OCI-M2 (cell line): ENCODE results near the gene PPM1G.

Experiments used
- DNase-seq: peaks from one replicate; lab custom pipeline; 2025; ENCODE audit not compliant: unreplicated experiment; lab: John Stamatoyannopoulos, UW

PPM1G gene

DNA sequence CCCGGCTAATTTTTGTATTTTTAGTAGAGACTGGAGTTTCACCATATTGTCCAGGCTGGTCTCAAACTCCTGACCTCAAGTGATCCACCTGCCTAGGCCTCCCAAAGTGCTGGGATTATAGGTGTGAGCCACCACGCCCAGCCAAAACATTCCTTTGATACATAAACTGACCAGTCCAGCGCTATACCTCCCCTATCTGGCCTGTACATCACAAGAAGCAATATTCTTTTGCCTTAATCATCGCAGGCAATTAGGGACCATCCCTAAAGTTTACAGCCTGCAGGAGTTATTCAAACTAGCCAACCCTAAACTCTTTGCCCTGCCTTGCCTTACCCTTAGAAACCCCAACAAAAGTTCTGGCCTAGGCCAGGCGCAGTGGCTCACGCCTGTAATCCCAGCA is 6.8 kb upstream of the PPM1G start:
- no peak for DNase-seq

DNA sequence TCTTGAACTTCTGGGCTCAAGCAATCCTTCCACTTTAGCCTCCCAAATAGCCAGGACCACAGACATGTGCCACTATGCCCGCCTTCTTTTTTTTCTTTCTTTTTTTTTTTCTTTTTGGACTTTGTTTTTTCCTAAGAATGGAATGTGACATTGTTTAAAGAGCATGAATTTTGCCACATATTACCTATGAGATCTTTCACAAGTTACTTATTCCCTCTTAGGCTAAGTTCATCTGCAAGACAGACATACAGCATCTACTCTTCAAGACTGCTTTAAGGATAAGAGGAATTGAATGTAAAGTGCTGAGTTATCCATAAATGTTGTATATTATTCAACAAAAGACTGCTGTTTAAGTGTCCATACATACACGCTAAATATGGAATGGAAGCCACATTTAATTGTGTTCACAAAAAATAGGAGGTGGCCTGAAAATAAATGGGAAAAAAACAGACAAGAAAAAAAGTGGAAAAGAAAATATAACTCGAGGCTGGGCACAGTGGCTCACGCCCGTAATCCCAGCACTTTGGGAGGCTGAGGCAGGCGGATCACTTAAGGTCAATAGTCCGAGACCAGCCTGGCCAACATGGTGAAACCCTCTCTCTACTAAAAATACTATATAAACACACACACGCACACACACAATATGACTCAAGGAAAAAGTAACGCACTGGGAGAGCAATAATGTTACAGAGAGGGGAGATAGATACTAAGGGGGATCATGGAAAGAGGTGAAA is 3.2 kb upstream of the PPM1G start:
- DNase-seq = no peak

DNA sequence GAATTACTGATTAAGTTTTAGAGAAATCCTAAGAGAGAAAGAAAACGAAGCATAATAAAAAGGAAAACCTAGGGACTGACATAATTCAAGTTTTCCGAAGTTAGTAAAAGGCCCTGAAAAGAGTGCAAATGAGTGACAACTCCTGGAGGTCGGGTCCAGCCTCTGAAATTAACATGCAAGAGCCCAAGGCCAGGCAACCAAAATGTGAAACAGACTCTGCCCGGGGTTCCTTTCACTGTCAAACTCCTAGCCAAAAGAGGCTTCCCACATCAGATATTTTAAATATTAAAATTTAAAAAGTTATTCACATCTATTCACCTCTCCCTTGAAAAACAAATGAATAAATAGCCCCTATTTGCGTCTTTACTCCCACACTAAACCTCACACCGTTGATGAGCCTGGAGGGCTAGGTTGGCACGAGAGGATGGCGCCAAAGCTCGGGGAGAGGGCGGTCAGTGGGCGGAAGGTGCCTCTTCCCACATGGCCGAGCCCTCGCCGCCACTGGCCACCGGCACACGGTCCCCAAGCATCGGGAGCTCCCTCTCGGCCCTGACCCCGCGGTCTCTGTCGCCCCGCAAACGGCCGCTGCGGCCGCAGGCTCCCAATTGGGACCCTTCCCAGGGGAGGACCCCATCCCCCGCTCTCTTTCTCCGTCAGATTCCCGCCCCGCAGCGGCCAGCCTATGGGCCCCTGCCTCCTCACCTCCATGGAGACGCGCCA is 630 bp downstream of the PPM1G start:
- DNase-seq = no peak

DNA sequence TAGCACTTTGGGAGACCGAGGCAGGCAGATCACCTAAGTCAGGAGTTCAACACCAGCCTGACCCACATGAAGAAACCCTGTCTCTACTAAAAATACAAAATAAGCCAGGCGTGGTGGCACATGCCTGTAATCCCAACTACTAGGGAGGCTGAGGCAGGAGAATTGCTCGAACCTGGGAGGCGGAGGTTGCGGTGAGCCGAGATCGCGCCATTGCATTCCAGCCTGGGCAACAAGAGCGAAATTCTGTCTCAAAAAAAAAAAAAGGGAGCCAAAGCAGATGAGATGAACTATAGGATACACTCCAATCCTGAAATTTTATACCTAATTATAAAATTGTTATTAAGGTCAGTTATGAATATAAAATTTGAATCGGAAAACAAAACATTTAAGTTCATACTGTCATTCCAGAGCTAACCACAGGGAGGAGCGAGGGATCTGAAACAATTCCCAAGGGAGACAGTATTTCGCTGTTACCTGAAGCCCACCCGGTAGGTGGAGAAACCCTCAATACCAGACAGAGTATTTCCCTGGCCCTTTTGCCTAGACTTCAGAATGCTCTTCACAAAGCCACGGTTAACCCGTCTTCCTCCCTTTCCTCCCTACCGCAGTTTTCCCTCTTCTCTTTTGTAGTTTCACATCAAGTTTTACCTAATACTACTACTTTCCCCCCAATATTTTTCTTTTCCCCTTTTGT is 1.4 kb downstream of the PPM1G start:
- DNase-seq = no peak

- no peak for DNase-seq
Measured at GRCh38 chr2:27400348-27401135, 8.8 kb downstream of the PPM1G start.

DNA sequence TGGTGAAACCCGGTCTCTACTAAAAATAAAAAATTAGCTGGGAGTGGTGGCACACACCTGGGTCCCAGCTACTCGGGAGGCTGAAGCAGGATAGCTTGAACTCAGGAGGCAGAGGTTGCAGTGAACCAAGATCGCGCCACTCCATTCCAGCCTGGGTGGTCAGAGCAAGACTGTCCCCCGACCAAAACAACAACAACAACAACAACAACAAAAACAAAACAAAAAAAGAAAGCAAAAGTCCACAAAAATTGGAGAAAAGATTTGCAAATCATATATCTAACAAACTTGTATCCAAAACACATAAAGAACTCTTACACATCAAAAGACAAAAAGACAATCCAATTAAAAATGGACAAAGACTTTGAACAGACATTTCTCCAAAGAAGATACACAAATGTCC is 10.4 kb downstream of the PPM1G start:
- no peak for DNase-seq

- no peak for DNase-seq
Measured at GRCh38 chr2:27393225-27393624, 16.2 kb downstream of the PPM1G start.

- no peak for DNase-seq
Measured at GRCh38 chr2:27390822-27391679, 18.3 kb downstream of the PPM1G start.

DNA sequence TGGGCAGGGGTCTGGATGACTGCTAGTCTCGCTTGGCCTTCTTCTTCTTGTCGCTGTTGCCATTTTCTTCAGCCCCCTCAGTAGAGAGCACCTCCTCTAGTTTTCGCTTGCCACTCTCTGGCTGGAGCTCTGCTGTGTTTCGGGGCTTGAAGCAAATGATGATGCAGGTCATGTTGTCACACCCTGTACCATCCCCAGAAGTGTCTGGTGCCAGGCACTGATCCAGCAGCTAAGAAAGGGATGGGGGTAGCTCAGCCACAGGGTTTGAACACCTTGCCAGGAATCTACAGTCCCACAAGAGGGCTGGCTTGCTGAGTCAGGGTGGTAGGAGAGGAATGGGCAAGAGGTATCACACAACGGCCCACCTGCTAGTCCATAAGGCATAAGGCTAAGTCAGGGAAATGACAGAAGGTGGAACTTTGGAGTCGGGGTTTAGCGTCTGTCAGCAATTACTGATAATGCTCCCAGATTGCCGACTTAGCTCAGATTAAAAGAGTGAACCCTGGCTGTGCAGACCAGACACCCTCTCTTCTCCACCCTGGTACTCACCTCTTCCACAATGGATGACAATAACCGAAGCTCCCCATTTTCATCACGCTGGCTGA is 27.7 kb downstream of the PPM1G start:
- DNase-seq = no peak

DNA sequence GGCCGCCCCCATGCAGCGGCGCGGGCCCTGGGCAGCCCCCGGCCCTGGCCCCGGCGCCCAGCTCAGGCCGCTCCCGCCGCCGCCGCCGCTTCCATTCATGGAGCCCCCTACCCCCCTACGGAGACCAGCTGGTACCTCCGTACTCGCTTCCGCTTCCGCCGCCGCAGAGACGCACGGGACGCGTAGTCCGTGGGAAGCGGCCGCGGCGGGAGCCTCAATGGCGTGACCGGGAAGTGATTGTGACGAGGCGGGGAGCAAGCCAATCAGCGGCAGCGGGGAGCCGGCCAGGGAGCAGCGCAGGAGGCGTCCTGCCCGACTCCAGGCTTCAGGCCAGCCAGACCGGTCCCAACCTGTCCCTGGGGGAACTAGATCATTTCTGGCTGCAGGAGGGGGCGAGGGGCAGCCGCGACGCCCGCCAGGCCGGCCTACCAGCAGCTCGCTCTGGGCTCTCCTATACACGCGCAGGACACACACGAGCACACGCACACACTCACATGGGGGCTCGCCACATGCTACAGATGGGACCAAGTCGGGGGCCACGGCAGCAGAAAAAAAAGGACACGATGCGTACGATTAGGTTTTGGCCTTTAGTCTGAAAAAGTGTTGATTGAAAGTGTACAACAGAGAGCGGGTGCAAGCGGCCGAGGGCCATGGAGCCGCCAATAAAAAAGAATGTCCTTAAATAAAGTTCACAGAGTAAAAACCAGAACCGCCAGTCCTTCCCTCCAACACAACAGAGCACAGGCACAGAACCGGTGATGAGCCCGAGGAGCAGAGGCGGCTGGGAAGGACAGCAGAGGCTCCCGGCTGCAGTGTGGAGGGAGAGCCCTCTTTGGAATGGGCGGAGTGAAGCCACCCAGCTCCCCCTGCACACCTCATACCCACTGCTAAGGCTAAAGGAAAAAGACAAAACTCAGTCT is 28.5 kb downstream of the PPM1G start, which contains the start of gene ZNF513:
ZNF513 (minus strand) TSS at position 109 of the 920 bp plus-strand sequence. CDS start 208 bp downstream, outside the sequence.
- DNase-seq = peak; percentile 30

- no peak for DNase-seq
Measured at GRCh38 chr2:27379836-27380625, 29.4 kb downstream of the PPM1G start.

GRCh38 chr2:27379383-27379835 is 30.0 kb downstream of the PPM1G start:
- no peak for DNase-seq

GRCh38 chr2:27378809-27379290 is 30.5 kb downstream of the PPM1G start:
- DNase-seq = no peak

DNA sequence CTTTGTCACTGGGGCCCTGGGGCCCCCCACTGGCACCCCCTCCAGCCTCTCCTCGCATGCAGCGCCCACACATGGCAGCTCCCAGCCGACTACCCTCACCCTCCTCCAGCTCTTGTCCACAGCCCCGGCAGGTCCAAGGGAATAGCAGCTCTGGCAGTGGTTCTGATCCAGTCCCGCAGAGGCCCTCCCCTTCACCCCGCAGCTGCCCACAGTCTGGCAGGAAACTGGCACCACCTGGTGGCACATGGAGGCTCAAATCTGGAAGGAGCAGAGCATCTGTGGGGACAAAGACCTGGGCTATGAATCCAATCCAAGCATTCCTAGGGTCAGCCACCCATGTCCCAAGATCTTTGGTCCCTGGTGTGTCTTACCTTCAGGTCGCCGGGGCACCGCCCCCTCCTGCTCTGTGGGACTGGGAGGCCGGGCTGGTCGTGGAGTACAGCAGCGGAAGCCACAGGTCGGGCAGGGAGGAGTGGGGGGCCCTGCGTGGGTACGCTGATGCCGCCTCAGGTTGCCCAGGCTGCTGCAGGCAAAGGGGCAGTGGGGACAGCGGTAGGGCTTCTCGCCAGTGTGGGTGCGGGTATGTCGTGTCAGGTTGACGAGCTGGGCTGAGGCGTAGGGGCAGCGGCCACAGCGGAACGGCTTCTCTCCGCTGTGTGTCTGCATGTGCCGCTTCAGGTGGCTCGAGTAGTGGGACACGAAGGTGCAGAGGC is 31.1 kb downstream of the PPM1G start:
- DNase-seq = no peak

DNA sequence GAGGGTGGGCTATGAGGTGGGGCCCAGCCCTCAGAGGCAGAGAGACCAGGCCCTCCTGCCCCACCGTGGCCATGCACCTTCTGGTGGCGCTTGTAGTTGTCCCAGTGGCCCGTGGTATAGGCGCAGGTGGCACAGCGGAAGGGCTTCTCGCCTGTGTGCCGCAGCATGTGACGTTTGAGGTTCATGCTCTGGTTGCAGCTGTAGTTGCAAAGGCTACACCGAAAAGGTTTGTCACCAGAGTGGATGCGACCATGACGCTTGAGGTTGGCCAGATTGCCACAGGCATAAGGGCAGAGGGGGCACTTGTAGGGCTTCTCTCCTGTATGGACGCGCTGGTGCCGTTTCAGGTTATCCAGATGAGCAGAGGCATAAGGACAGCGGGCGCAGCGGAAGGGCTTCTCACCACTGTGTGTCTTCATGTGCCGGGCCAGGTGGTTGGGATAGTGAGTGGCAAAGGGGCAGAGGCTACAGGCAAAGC is 31.7 kb downstream of the PPM1G start:
- no peak for DNase-seq

DNA sequence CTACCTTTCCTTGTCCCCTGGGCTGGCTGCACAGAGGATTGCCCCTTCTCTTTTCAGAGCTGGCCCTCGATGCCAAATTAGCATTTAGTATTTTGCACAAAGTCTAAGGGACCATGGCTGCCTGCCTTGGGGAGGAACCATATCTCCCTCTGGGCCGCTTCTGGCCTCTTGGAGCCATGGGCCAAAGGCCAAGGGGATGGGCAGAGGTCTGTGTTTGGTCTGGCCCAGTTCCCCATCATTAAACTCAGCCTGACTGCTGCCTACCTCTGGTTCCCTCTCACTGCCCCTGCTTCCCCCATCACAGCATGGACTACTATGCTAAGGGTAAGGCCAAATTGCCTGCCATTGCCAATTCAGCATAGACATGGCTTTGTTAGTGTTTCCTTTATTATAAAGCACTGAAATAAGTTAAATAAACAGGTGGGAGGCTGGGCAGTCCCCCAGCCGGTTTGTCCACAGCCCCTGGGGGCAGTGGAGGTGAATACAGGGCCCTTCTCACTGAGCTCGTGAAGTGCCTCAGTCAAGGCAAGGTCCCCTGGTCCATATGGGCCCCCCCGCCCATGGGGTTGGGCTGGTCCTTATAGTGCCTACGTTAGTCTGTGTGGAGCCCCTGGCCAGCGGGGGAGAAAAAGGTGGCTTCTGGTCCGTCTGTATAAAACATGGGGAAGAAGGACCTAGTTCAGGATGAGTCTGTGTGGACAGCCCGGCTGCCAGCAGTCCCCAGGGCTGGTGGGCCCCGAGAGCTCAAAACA is 32.3 kb downstream of the PPM1G start:
- no peak for DNase-seq
